Activated T-helper 1 cell treated with anti-CD3 and anti-CD28 coated beads, Interleukin-2, amount 50 U/mL, for 16 hours (primary cell): Measurements from ENCODE around the gene AUH.
"Not testable (repeated sequence)": the region's sequence is repeated elsewhere in the genome, so short reads cannot be mapped to it uniquely, and the experiment has no call there.

Source experiments
- DNase-seq, 2 donors: peaks; one replicate each; pipeline ENCODE4 v3.0.0-alpha.2; 2020; ENCODE audit warnings: low read depth in 1 of 2, low spot score in 1 of 2

The AUH gene

DNA sequence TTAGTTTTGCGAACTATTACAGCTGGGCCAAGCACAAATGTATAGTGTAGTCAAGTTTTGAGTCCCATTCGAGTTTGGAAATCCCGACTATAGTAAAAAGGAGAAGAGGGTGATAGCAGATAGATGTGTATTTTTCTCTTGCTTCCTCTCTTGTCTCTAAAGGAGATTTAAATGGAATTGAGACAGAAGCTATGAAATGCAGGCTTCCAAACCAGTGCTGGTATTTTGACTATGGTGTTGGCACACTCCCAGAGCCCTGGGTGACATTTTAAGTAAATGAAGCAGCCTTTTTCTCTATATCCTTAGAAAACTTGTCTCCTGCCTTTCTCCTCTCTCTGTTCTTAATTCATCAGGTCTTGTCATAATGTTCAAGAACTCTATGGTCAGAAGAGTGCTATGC lies 17.7 kb upstream of the AUH start:
- no peak for DNase-seq

DNA sequence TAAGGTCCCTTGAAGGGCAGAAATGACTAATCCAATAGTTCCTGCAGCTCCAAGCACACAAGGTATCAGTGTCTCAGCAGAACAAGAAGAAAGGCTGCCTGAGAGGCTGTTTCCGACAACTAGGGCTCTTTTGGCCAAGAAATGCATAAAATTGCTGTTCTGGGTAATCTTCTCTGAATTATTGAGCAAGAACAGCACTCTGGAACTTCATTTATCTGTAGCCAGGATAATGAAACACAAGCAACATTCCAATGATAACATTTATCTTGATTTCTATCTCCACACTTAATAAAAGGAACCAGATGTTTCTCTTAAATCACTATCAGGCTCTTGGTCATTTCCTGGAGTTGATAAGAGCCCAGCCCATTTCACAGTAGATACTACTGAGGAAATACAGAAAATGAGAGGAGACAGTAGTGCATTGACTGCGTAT lies 17.0 kb upstream of the AUH start:
- no peak for DNase-seq

DNA sequence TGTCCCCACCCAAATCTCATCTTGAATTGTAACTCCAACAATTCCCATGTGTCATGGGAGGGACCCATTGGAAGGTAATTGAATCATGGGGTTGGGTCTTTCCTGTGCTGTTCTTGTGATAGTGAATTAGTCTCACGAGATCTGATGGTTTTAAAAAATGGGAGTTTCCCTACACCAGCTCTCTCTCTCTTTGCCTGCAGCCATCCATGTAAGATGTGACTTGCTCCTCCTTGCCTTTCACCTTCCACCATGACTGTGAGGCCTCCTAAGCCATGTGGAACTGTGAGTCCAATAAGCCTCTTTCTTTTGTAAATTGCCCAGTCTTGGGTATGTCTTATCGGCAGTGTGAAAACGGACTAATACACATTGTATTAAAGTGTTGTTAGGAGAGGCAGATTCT lies 16.3 kb upstream of the AUH start:
- DNase-seq = not testable (repeated sequence)

DNA sequence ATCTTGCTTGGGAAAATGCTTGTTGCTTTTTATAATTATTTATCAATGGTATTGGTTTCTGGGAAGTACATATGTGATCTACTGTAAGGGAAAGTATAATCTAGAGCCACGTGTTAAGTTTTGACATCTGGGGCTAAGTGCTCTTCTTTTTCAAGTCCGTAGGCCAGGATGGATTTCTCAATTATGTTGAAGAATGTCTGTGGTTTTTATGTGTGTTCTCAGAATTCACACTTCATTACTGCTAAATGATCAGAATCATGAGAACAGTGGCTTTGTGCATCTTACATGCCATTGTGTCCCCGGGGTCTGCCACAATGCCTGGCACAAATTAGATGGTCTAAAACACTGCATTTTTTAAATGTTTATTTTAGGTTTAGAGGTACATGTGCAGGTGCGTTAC lies 14.5 kb upstream of the AUH start:
- DNase-seq = no peak

DNA sequence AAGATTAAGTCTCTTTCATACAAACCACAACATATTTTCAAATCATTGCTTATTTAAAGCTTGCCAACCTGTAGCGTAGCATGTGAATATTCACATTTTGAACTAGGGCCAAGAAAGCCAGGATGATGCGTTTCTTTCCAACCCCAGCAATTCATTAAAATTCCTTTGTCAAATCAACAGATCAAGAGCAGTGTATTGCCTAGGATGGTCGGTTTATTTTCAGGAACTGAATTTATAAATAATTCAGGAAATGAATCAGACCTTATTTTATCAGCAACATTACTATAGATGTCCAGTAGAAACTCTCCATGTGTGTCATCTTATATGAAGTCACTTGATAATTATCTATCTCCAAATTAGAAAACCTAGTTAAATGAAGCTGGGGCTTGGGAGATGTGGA lies 13.2 kb upstream of the AUH start:
- no peak for DNase-seq

DNA sequence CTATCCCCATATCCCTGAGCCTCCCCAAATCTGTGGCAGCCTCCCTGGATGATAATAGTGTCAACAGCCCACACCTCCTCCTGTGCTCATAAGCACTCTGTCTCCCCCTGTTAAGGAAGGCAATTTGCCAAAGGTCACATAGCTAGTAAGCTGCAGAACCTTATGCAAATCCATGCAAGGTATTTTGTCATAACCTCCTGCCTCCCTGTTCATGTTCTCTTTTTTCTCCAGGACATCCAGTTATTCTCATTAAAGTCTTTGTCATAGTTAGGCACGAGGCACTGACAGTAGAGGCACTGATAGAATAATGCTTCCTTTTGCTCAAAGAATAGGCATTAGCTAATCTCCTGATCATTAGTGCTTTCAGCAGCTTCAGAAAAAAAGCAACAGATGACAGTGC lies 10.2 kb upstream of the AUH start:
- no peak for DNase-seq

DNA sequence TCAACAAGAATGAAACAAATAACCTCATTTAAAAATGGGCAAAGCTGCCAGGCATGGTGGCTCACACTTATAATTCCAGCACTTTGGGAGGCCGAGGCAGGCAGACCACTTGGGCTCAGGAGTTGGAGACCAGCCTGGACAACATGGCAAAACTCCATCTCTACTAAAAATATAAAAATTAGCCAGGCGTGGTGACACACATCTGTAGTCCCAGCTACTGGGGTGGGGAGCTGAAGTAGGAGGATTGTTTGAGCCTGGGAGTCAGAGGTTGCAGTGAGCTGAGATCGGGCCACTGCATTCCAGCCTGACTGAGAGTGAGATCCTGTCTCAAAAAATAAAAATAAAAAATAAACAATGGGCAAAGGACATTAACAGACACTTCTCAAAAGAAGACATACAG lies 8.3 kb upstream of the AUH start:
- DNase-seq = not testable (repeated sequence)

DNA sequence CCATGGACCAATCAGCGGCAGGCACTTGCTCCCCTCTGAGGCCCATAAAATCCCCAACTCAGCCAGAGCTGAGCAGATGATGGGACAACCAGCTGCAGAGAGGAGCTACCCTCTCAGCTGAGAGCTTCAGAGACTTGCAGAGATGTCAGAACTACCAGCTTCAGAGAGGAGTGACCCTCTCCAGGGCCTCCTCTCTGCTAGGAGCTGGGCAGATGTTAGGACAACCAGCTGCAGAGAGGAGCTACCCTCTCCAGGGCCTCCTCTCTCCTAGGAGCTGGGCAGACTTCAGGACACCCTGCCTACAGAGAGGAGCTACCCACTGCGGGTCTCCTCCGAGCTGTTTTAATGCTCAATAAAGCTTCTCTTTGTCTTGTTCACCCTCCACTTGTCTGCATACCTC lies 3.0 kb upstream of the AUH start:
- DNase-seq = no peak

DNA sequence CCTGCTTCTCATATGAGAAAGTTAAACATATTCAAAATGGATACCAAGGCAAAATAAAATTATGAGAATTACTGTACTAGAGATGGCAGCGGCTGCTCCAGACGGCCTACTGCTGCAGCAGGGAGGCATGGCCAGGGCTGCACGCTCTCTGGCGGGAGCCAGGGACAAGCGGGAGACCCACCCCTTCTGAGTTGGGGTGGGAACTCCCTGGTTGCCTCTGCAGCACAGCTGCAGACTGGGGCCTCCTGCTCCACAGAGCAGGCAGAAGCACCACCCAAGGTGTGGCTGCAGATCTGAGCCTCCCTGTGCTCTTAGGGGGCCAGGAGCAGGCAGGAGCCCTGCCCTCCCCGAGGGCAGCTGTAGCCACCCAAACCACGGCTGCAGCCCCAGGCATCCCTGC lies 2.3 kb upstream of the AUH start:
- DNase-seq = no peak

DNA sequence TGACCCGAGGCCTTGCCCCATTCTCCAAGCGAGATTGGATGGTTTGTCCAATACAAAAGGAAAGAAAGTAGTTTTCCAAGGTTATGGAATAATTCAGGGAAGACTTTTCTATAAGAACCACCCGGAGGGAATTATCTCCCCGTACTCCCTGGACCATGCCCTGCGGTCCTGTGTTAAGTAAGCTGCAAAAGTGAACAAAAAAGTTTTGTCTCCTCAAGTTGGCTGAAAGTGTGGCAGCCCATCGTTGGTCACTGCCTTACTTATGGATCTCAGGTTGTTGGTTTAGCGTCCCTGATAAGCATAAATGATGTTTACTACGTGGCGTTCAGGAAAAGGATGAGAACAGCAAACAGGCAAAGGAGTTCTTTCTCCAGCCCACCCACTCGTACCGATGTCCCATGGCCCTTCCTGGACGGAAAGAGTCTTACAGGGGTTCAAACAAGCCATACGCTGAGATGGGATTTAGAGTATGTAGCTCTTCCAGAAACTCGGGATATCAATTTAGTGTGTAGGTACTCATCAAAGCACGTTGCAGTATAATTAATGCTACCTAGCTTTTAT lies 413 bp upstream of the AUH start:
- no peak for DNase-seq

DNA sequence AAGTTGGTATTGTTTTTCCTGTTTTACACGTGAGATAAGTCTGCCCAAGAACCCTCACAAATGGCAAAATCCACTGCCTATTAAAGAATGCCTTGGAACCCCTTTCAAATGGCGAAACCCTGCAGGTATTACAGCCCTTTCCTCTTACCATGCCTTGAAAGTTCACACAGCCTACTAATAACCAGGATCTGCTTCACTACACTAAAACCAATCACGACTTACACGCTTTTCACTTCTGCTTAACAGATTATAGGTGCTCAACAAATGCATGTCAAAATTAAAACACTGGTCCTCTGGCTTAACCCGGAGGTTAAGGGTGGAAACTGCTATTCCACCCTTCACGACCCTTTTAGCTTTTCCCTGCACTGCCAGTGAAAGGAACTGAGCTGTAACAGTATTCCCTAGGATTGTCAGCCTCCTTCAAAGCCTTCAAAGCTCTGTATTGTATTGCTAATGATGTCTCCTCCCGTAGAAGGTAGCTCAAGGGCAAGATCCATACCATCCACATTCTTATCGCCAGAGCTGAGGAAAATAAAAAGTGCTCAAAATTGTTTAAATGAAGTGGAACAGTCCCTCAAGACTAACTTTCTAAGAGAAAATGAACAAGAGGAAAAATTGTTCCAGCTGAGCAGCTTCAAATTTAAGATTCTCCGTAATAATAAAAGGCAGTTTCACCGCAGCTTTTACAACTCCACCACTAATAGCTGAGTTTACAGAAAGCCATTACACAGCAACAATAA lies 997 bp downstream of the AUH start:
- no peak for DNase-seq

DNA sequence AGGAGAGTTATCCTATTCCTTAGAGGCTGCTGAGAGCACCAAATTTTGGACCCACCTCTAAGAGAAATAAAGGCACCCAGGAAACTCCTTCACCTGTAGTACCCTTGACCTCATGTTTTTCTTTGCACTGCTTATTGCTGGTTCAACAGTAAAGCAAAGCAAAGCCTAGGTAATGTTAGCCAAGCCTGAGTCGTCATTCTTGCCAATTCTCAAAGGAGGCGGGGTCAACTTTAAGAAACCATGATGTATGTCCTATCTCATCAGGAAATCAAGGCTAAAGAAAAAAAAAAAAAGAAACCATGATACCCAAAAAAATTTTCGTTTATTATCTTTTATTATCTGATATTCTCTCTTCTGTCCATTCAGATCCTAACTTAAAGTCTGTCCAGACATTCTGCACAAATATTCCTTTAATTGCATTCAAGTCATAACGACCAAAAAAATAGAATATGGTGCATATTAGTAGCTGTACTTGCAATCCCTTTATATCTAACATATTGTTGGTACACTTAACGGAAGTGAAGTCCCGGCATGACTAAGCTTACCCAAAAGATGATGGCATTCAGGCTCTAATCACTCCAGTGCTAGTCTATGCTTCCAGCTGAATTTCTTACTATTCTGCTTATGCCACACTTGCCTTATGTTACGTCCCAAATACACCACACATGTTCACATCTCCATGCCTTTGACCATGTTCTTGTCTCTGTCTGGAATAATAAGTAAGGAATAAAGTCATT lies 1.8 kb downstream of the AUH start:
- DNase-seq = no peak

DNA sequence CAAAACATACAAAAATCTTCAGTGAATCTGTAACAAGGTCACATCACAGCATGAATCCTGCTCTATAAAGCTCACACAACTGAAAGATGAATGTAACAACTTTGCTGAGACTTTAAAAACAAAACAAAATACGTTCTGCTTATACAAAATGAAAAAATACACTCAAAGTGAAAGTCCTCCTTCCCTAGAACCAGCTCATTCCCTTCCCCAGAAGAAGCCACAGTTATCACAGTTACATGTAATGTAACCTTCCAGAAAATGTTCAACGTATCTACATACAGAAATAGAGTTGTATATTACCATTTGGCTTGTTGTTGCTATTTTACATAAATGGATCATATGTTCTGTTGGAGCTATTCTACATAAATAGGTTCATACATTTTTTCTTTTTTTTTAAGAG lies 2.6 kb downstream of the AUH start:
- DNase-seq = no peak

DNA sequence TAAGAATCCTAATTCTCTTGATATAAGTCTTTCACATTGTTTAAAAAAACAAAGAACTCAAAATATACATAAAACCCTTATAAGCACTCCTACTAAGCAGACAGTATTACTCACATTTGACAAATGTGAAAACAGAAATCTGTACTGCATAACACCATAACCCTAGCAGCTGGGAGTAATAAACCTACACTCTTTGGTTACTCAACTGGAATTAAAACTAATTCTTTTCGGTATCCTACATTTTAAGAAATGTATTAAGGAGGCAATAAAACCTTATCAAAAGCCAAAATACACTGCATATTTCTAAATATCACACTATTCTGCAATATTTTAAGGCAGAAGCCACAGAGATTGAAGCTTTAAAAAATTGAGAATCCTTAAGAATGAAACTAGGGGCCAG lies 6.8 kb downstream of the AUH start:
- DNase-seq = no peak

DNA sequence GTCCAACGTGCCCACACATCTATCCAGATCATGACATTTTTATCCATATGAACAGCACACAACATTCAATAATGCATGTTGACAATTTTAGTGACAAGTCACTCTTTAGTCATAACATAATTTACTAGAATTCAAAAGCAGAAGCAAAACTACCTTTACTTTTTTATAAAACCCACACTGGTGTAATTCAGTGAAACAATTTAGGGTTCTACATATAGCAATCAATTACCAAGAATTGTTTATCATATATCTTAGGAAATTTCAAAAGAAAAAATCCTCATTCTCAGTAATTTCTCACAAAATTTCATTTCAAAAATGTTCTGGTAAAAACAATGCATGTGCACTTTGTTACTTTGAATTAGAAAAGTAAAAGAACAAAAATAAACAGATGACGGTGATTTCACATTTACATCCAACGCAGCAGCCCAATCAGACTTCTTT lies 12.6 kb downstream of the AUH start:
- DNase-seq = no peak

DNA sequence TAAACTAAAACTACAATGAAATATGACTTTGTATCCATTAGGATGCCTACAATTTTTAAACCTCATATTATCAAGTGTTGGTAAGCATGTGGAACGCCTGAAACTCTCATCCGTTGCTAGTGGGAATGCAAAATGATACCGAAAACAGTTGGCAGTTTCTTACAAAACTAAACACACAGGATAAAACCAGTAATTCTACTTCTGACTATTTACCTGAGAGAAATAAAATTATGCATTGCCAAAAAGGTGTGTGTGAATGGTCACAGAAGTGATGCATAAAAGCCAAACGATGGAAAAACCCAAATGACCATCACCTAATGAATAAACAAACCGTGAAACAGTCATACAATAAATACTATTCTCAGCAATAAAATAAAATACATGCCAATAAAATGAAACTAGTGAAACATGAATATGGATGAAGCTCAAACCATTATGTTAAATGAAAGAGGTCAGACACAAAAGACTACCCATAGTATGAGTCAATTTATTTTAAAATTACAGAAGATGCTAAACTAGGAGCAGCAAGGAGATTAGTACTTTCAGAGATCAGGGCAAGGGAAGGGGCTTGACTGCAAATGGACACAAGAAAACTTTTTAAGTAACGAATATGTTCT lies 13.4 kb downstream of the AUH start:
- DNase-seq = no peak

DNA sequence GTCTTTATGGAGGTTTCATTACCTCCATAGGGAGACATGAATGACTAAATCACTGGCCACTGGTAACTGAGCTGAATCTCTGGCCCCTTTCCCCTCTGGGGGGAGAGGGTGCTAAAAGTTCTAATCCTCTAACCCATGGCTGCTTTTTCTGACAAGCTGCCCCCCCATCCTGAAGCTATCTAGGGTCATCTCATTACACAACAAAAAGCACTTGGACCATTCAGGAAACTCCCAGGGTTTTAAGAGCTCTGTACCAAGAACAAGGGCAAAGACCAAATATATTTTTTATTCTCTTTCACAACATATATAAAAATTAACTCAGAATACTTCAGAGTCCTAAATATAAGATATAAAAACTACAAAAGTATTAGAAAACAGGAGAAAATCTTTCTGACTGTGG lies 14.3 kb downstream of the AUH start:
- DNase-seq = no peak

DNA sequence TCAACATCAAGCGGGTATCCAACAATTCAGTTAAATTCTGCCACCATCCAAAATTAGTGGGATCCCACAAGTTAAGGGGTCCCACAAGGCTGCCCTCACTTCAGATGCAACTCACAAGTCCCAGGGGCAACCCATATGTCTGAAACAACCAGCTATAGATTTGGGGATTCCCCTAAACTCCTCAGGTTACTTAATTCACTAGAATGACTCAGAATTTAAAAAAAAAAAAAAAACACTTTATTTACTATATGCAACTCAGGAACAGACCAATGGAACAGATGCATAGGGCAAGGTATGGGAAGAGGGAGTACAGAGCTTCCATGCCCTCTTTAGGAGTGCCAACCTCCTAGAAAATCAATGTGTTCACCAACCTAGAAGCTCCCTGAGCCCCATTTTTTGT lies 15.1 kb downstream of the AUH start:
- no peak for DNase-seq

DNA sequence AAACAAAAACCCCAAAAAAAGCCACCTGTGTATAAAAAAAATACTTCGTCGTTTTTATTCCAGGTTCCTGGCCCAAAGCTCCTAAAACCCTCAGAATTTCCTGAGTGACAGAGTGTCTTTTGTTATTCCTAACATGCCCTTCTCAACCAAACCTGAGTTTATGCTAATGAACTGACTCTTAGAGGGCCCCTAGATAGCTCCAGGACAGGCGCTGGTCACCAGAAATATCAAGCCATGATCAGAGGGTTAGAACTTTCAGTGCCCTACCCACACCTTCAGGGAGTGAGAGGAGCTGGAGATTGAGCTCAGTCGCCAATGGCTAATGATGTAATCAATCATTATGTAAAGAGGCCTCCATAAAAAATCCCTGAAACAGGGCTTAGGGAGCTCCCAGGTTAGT lies 15.7 kb downstream of the AUH start:
- no peak for DNase-seq

DNA sequence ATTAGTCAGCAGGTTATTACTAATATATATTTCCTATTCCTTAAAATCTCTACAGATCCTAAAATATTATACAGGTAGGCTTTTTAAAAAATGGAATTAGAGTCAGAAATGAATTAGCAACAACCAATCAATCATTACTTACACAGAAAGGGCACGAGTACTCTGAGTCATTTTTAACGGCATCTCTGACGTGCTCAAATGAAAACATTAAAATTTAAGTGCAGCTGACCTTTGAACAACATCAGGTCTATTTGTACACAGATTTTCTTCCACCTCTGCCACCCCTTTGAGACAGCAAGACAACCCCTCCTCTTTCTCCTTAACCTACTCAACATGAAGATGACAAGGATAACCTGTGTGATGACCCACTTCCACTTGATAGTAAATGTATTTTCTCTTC lies 19.1 kb downstream of the AUH start:
- no peak for DNase-seq

DNA sequence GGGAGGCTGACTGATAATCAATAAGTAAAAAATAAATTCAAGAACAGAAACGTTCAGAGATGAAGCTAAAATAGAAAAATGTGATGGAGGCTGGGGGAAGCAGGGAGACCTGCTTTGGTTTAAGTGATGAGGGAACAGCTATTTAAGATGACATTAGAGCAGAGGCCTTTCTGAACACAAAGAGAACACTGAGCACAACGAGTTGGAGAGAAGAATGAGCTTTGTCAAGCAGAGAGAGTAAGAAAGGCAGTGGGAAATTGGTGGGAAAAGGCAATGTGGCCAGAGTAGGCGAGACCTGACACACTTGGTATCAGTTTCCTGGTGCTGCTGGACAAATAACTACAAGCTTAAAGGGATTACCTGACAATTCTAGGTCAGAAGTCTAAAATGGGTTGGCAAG lies 20.0 kb downstream of the AUH start:
- DNase-seq = no peak

DNA sequence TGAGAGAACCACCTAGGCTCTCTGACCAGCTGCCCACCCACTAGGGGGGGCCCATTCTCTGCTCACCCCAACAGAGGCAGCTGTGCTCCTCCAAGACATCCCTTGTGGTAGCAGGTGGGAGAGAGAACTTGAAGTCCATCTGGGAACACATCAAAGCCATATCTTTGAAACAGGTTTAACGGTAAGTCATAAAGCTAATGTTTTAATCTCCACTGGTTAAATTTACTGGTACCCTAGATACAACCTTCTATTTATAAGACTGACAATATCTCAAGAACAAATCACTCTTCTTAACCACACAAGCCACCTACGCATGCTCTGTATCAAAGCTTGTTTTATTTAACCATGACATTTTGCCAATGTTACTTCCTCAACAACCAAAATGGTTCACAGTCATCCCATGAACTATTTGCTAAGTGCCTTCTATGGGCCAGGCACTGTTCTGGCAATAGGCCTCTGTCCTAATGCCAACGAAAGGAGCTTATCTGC lies 20.4 kb downstream of the AUH start:
- no peak for DNase-seq
